GM10266 (cell line): ENCODE measurements around the gene GATA1.

Experiments used
- DNase-seq: peaks from one replicate; pipeline ENCODE4 v3.0.0; 2012; ENCODE audit errors: extremely low spot score
- CTCF ChIP-seq: IDR thresholded peaks from 2 replicates; pipeline ENCODE4 v1.5.1; 2012; ENCODE audit warnings: mild to moderate bottlenecking, low read depth; ENCODE audit not compliant: control insufficient read depth, insufficient read depth; ENCODE audit errors: missing control alignments

GATA1 gene

GRCh38 chrX:48770296-48770695 is 16.1 kb upstream of the GATA1 start:
- TF ChIP-seq CTCF: no peak
- DNase-seq: no peak

- no peak for TF ChIP-seq CTCF
Measured at GRCh38 chrX:48772602-48773001, 13.8 kb upstream of the GATA1 start.

GRCh38 chrX:48776818-48777439 is 9.5 kb upstream of the GATA1 start:
- no peak for TF ChIP-seq CTCF
- no peak for DNase-seq

More at GRCh38 chrX:48772602-48773001, 13.8 kb upstream of the GATA1 start:
- no peak for DNase-seq

- DNase-seq: no peak
- no peak for TF ChIP-seq CTCF
Measured at GRCh38 chrX:48779399-48779798, 7.0 kb upstream of the GATA1 start.

- TF ChIP-seq CTCF: no peak
- no peak for DNase-seq
Measured at GRCh38 chrX:48781705-48782104, 4.7 kb upstream of the GATA1 start.

- DNase-seq: no peak
- no peak for TF ChIP-seq CTCF
Measured at GRCh38 chrX:48782216-48782615, 4.2 kb upstream of the GATA1 start.

- TF ChIP-seq CTCF: no peak
- no peak for DNase-seq
Measured at GRCh38 chrX:48782795-48783194, 3.6 kb upstream of the GATA1 start.
